ENCODE results near the gene ABCA12. TPM values are rescaled to one million over a fixed set of nuclear protein-coding genes. Genes with fewer than 3 reads are reported as not detected.

The ABCA12 gene
- total and polyA plus RNA-seq, 2 of the 8 experiments (the other 6 are each of a cell fraction or from before 2014, with no cell fraction given), result not detected

DNA sequence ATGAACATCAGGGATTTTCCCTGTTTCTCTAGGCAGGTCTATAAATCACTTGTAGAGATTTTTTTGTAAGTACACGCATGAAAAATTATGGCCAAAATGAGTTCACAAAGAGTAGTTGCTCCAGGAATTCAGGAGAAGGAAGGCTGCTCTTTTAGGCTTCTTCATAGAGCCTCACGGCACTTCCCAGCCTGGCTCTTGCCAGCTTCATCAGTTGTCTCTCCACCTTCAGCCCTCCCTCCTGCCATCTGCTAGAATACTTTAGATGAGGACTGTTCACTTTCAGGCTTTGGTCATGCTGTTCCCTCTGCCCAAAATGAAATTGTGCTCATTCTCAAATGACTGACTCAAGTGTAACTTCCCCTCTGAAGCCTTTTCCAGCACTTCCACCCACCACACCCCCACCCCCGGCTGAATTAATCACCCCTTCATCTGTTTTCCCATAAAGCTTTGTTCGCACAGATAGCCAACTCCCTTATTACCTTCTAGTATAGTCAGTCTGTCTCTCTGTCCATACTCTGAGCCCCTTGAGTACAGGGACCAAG lies 1.8 kb upstream of the ABCA12 start (continued):
- TF ChIP-seq KDM4A (IDR thresholded peaks at IDR 0.05; ENCODE audit: low read depth, low read length, severe bottlenecking) (no peak), SIRT6 (IDR thresholded peaks at IDR 0.05; ENCODE audit: low read length) (no peak)
